MM.1S (cell line): ENCODE results near the gene TBC1D5.

Source experiments
- CTCF ChIP-seq: fragments of 300-600 bp; sonication (generic); IDR thresholded peaks from 2 replicates; pipeline ENCODE4 v1.5.1; 2016; ENCODE audit warnings: antibody characterized with exemption, low read length, mixed read lengths
- EZH2 ChIP-seq: fragments of 300-600 bp; sonication (generic); optimal IDR thresholded peaks from 2 replicates; pipeline ENCODE3; 2017; ENCODE audit warnings: low read depth, mild to moderate bottlenecking, antibody characterized with exemption, low read length, mixed read lengths

- no peak for TF ChIP-seq CTCF
- no peak for TF ChIP-seq EZH2
Observed at GRCh38 chr3:17386432-17386831, 356.0 kb downstream of the TBC1D5 start.
